GM19463 (cell line): ENCODE measurements around the gene GPR107.

Experiments
- ATAC-seq: cut with Tn5 transposase; IDR thresholded peaks from one replicate; pipeline ENCODE4 v1.9.1; 2021; ENCODE audit warnings: mild to moderate bottlenecking, moderate library complexity; ENCODE audit not compliant: unreplicated experiment

GPR107 gene

DNA sequence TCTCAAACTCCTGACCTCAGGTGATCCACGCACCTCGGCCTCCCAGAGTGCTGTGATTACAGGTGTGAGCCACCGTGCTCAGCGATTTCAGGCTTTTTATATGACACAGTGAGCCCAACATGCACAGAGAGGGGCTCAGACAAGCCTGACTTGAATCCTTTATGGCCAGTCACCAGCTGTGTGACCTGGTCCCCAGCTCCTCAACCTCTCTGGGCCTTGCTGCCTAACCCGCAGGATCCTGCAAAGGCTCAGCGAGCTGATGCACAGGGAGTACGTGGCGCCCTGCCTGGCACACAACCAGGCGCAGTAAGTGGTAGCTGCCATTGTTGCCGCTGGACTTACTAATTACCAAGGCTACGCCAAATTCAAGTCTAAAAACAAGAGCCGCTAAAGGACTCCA, 101.9 kb downstream of the GPR107 start:
- ATAC-seq: no peak

DNA sequence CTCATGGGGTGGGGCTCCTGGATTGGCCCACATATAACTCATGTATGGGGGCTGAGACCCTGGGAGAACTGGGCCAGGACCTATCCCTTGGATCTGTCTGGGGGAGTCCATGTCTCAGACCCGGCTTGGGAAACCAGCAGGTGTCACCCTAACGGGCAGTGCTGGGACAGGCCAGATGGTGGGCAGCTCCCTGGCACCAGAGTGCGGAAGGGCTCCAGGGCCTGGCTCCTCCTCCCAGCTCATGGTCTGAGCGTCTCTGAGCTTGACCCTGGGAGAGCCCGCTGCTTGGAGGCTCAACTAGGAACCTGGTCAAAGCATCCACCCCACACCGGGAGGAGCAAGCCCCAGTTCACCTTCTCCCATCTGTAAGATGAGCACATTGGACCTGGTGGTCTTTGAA, 103.0 kb downstream of the GPR107 start:
- no peak for ATAC-seq

DNA sequence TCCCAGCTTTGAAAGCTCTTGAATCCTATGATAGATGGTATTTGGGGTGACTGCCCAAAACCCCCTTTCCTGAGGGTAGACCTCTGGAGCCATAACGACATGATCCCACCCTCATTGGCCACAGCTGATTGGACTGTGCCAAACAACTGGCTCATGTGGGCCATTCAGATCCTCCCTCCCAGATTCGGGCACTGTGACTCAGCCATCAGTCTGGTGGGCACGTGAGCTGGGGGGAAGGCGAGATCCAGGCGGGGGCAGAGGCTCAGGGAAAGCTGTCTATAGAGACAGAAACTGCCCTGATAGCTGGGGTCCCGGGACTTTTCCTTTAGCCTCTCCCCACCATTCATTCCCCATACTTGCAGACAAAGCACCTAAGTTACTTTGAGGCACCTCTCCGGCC, 103.4 kb downstream of the GPR107 start:
- ATAC-seq: no peak

DNA sequence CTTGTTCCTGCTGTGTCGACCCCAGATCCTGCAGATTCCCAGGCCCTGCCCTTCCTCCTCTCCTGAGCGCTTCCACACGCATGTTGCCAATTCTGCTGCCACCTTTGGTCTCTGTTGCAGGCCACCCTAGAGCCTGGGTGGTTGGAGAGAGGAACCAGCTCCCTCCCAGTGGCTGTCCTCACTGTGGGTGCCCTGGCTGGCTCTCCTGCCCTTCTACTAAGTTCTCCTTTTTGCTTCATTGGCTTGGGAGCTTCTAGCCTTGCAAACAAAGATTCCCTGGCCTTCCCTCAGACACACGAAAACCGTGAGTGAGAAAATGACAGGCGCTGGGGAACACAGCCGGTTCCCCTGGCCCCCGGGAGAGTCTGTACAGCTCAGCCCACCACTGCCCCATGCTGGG, 104.3 kb downstream of the GPR107 start:
- no peak for ATAC-seq

DNA sequence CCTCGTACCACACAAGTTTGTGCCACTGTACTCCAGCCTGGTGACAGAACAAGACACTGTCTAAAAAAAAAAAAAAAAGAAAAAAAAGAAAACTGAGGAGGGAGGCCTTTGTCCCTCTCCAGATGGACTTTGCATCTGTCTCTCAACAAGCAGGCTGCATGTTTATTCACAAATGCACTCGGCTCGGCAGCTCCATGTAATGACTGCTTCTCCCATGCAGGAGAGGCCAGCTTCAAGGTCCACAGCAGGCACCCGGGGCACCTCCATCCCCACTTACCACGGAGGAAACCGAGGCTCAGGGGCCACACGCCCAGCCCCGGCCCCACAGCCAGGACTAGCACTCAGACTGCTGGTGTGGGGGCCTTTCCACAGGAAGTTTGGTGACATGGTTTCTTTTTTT, 105.4 kb downstream of the GPR107 start:
- no peak for ATAC-seq

DNA sequence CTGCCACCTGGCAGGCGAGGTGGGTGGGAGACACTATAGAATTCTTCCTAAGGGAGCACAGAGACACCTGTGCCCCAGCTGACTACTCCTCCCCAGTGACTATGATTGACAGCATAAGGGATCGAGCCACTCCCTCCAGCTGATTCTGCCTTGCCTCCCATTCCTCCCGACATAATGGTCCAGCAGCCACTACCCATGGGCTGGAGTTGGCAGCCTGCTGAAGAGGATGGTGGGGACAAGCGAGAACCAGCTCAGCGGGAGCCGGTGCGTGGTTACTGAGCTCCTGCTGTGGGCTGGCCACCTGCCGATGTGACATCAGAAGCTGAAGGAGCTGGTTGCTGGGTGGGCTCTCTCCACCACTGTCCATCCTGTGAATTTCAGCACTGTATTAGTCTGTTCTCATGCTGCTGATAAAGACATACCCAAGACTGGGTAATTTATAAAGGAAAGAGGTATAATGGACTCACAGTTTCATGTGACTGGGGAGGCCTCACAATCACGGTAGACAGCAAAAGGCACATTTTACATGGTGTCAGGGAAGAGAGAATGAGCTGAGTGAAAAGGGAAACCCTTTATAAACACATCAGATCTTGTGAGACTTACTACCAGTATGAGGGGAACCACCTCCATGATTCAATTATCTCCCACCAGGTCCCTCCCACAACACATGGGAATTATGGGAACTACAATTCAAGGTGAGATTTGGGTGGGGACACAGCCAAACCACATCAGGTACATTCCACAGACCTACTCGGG, 106.4 kb downstream of the GPR107 start:
- no peak for ATAC-seq

DNA sequence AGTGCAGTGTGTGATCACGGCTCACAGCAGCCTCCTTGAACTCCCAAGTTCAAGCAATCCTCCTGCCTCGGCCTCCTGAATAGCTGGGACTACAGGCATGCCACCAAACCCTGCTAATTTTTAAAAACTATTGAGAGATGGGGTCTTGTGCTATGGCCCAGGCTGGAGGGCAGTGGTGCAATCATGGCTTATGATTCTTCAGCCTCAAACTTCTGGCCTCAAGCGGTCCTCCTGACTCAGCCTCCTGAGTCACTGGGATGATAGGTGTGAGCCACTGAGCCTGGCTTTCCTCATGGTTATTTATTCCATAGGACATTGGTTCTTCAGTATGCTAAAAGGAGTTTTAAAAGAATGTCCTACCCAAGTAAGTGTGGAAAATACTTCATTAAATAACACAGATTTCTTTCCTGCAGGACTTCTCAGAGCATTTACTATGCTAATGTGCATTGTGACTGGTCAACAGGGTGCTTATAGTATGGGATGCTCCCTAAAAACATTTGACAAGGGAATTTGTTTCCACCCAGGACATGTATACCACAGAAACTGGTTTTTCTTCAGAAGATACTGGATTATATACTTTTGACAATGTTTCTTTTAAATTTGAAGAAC, 107.3 kb downstream of the GPR107 start:
- ATAC-seq: no peak

DNA sequence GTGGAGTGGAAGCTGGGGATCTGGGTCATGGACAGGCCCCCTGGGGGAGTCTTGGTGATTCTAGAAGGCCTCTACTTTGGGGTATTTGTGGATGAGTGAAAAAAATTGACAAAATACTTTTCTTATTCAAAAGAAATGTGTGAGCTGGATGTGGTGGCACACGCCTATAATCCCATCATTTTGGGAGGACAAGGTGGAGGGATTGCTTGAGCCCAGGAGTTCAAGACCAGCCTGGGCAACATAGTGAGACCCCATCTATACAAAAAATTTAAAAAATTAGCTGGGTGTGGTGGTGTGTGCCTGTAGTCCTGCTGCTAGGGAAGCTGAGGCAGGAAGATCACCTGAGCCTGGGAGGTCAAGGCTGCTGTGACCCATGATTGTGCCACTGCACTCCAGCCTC, 111.9 kb downstream of the GPR107 start:
- no peak for ATAC-seq

DNA sequence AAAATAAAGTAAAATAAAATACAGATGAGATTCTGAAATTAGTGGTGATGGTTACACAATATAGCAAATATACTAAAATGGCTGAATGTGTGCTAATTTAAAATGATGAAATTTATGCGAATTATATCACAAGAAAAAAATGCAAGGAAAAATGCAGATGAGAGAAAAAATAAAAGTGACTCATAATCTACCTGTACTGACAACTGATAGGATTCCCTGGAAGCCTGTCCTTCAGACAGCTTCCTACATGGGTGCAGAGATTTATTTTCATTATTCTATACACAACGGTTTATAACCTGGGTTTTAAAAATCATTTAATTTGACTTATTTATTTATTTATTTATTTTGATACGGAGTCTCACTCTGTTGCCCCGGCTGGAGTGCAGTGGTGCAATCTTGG, 112.7 kb downstream of the GPR107 start:
- no peak for ATAC-seq

DNA sequence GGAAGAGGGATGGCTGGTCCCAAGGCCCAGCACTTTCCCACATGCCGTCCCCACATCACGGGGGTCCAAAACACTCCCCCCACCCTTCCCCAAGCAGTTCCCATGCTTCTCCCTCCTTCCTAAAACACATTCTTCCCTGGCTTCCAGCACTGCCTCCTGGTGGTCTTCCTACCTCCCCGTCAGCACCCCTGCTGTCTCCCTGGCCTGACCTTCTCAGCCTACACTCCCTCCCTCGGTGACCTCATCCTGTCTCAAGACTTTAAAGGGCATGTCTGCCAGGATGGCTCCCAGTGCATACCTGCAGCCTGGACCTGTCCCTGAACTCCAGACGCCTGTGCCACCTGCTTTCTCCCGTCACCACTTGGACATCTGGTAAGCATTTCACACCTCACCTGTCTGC, 114.2 kb downstream of the GPR107 start:
- no peak for ATAC-seq

DNA sequence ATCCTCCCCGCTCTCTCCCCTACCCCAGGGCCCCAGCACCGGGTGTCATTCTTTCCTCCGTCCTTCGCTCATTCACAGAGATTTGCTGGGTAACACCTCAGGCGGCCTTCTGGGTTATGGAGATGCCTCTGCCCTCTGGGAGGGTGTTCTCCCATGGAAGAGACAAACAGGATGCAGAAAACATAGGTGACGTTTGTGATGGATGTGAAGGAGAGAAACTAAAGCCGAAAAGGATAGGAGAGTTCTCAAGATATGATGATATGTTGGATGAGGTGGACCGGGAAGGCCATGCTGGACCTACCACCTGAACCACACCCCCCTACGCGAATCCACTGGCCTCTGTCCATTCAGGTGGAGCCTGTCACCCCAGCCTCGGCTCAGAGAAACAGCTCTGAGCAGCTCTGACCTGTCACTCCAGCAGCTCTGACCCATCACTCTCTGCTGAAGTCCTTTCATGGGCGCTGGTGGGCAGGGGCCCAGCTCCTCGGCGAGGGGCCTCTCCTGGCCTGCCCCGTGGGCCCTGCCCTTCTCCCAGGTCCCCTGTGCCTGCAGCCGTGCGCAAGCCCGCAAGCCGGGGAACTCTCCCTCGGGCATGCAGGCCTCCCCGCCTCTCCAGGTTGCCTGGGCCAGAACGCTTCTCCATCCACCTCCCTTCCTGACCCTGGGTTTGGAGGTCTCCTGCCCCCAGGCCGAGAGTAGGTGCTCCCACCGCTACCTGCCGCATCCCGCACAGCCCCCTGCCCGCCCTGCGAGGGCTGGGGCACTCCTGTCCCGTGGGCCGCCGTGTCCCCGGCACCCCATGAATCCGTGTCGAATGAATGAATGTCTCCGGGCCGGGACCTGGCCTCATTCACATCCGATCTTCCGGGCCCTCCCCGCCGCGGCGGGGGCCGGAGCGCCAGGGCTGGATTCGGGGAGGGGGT, 117.8 kb downstream of the GPR107 start:
- ATAC-seq: no peak

DNA sequence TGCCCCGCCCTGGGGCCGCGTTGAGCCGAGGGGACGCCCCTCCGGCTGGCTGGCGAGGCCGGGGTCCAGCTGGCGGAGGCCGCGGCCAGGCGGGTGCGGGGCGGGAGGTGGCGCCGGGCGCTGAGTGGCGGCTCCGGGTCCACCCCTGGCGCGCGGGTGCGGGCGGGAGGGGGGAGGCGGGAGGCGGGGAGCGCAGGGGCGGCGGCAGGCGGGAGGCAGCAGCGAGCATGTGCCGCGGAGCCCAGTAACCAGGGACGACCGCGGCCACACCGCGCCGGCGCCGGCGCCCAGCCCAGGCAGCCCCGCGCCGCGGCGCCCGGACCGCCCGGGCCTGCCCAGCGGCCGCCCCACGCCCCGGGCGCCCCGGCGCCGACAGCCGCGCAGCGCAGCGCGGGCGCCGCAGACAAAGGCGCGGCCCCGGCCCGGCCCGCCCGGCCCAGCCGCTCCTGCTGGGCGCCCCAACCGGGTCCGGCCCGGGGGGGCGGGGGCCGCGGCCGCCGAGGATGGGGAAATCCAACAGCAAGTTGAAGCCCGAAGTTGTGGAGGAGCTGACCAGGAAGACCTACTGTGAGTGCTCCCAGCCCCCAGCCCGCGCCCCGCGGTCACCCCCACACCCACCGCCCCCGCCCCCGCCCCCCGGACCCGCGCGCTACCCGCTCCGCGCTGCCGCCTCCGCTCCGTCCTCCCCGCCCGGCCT, 118.6 kb downstream of the GPR107 start, which contains the start of gene NCS1:
Gene NCS1 (plus strand): TSS at position 244 of the 697 bp plus-strand sequence. CDS start 260 bp downstream, at position 504.
- ATAC-seq: no peak

DNA sequence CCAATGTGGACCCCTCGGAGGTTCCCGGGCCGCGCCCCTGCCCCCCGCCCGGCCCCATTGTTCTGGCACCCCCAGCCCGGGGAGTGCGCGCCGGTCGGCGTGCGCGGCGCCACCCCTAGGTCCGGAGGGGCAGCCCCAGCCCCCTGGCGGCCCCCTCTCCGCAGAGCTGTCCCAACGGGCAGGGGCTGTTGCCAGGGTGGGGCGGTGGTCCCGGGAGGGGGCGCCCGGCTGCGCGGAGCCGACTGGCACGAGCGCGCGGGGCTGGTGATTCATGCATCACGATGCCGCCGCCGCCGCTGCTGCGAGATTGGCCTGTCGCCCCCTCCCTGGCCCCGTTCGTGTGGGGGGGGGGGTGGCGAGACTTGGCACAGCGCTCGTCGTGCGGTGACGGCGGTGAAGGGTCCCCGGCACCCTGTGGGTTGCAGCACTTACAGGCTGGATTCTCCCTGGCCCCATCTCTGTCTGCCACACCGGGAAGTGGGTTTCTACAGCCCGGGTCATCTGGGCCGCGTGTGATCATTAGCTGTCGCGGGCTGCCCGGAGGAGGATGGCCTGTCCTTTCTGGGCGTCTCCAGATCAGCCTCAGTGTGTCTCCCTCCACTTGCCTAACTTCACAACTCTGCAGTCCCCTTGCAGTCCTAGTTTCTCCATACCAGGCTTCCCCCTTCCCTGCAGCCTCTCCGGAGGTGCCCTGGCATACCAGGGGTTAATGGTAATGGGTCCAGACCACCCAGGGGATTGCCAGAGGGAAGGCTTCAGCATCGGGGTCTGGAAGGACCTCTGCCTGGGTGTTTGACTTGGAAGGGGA, 119.4 kb downstream of the GPR107 start:
- ATAC-seq: no peak

DNA sequence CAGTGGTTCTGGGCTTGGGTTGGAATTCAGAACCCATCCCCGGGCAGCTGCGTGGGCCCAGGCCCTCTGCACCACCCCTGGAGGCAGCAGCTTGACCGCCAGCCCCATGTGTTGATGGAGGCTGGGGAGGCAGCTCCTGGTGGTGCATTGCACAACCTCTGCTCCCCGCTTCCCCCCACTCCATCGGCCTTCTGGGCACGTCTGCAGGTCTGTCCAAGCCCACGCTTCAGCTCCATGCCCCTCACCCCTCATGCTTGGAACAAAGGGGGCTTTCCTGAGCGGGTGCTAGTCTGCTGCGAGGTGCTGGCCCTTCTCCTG, 119.9 kb downstream of the GPR107 start:
- no peak for ATAC-seq

DNA sequence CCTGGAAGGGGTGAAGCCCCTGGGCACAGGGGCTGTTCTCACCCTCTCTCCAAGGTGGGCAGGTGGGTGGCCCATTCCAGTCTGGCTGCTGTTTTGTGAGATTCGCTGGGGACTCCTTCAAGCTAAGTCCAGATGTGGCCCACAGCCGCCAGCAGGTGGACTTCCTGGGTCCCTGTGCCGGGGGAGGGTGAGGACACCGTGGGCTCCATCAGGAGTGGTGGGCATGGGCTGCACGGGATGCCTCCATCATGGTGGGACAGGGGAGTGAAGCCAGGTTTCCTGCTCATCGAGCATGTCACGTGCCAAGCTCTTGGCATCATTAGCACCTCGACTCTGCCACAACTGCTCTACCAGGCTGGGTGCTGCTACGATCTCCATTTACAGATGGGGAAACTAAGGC, 120.3 kb downstream of the GPR107 start:
- ATAC-seq: no peak

DNA sequence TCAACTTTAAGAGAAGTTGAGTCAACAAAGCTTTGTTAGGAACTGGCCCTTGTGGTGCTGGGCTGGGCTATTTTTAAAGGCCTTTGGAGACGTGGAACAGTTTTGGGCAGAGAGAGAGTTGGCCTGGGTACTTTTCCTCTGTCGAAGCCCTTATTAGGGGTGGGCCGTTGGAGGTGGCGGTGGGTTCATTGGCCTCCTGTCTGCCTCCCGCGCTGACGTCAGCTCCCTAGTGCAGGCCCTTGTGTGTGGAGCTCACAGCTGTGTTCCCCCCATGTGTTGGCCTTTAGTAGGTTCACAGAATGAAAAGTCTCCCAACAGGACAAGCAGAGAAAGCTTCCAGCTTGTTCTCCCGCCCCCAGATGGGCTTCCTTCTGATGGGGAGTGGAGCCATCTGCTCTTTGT, 121.2 kb downstream of the GPR107 start:
- ATAC-seq: no peak

DNA sequence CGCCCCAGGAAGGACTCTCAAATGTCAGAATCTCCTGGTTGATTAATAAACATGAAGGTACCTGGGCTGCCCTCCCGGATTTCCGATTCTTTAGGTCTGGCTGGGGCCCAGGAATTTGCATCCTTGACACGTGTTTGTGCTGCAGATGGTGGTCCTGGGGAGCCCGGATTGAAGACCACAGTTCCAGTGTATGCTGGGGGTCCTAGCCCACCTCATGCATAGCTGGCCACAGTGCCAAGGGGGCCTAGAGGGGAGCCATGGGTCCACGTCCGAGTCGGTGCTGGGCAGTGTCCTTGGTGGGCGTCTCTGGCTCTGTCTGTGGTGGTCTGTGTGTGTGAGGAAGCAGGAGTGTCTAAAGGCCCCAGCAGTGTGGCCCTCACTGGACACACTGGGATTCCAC, 121.6 kb downstream of the GPR107 start:
- no peak for ATAC-seq

DNA sequence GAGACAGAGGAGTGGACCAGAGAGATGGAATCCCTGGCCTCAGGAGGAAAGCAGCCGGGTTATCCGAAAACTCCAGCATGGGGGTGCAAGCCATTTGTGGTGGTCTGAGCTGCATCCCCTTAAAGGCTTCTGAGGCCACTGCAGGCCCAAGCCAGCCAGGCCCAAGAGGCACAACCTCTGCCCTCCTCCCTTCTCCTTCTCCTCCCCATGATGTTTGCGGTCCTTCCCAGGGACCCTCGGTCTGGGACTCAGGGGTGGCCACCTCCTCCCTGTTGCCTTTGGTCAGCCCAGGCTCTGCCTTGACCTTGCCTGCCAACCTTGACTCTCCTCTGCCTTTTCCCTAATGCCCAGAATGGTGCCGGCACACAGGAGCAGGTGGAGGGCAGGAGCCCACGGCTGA, 123.1 kb downstream of the GPR107 start:
- no peak for ATAC-seq

DNA sequence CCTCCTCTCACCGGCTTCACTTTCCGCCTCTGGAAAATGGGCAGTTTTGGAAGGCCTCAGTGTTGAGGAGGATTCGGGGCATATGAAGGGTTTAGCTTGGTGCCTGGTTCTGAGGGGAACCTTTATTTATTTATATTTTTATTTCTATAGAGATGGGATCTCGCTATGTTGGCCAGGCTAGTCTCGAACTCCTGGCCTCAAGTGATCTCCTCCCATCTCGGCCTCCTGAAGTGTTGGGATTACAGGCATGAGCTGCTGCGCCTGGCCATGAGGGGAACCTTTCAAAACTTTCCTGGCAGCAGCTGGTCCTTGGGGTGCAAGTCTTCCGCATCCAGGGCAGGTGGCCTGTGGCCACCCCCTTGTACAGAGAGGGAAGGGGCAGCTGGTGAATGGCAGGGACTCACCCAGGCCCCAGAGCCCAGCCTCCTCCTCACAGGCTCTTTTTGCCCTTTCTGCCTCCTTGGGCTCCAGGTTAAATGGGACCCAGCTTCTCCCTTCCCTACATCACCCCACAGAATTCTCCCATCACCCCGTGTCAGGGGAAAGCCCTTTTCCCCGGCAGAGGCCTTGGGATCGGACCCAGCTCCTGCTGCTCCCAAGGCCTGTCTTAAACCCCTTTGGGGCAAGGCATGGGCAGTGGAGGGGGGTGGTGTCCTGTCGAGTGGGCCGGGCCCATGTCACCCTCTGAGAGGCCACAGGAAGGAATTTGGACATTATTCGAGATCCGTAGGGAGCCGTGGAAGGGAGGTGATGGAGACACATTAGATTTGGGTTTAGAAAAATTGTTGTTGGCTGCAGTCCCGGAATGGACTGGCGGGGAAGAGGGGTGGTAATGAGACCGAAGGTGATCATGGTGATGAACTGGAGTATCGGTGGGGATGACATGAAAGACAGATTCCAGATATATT, 124.4 kb downstream of the GPR107 start:
- ATAC-seq: no peak
